A549 (cell line): ENCODE measurements around the gene AGTRAP. TPM values are rescaled to one million over a fixed set of nuclear protein-coding genes. Genes with fewer than 3 reads are reported as not detected.
A peak's percentile ranks its signal among the peaks of the same experiment; 100 is the strongest.

Experiments
- ATAC-seq, 2 experiments: fragments of 200-7000 bp in 1 of 2; fragments of >200 bp in 1 of 2; cut with Nextera tagmentation in 1 of 2; cut with Tn5 transposase in 1 of 2; 3 replicates each; pipeline versions ENCODE4 v1.8.0 to v1.9.1; 2018 to 2020; ENCODE audit warnings: mild to moderate bottlenecking in 1 of 2, moderate library complexity in 1 of 2
- CTCF ChIA-PET: fragments of 300-600 bp; sonication (Branson Sonifier 250); formaldehyde crosslinking; extraction: SDS; loops from one replicate; lab custom pipeline; 2021; ENCODE audit warnings: antibody characterized with exemption, inconsistent platforms; lab: Yijun Ruan, JAX
- POLR2A ChIA-PET: fragments of 350-600 bp; formaldehyde crosslinking; extraction: SDS; loops from one replicate; lab custom pipeline; 2021; ENCODE audit warnings: antibody characterized with exemption, inconsistent platforms; lab: Yijun Ruan, JAX
- DNase-seq, 2 experiments: peaks; one replicate each; pipeline versions ENCODE4 v3.0.0 to v3.0.0-alpha.2; 2011 to 2016; ENCODE audit warnings: low read depth in 1 of 2, low spot score in 1 of 2
- FAIRE-seq: peaks from 2 replicates; lab custom pipeline; 2011; peaks lifted over from hg19 to GRCh38; lab: Jason Lieb, UNC
- H3K27ac ChIP-seq, 2 experiments: fragments of >200 bp; sonication (Bioruptor Twin); formaldehyde crosslinking; 3 replicates each; pipeline ENCODE4 v1.5.1; 2016 to 2017
- H3K4me1 ChIP-seq: fragments of >200 bp; sonication (Bioruptor Twin); formaldehyde crosslinking; 3 replicates; pipeline ENCODE4 v1.6.1; 2016
- H3K4me2 ChIP-seq: fragments of >200 bp; sonication (Bioruptor Twin); formaldehyde crosslinking; 3 replicates; pipeline ENCODE4 v1.6.1; 2016
- H3K4me3 ChIP-seq: fragments of >200 bp; sonication (Bioruptor Twin); formaldehyde crosslinking; 3 replicates; pipeline ENCODE4 v1.5.1; 2016
- H3K9me3 ChIP-seq: fragments of >200 bp; sonication (Bioruptor Twin); formaldehyde crosslinking; 3 replicates; pipeline ENCODE4 v1.6.1; 2016
- CBX2 ChIP-seq: fragments of 200-600 bp; sonication (generic); IDR thresholded peaks from 2 replicates; pipeline ENCODE4 v1.6.1; 2016; ENCODE audit warnings: low read depth, mild to moderate bottlenecking, borderline replicate concordance
- CEBPB ChIP-seq, 2 experiments: fragments of >200 bp in 1 of 2; sonication (Bioruptor Twin) in 1 of 2; formaldehyde crosslinking in 1 of 2; IDR thresholded peaks; 2 replicates each; pipeline ENCODE4 v1.6.1; 2012 to 2016
- FOSB ChIP-seq: fragments of 250-450 bp; sonication (Bioruptor Pico); IDR thresholded peaks from 2 replicates; pipeline ENCODE4 v1.5.0; 2020; ENCODE audit warnings: mild to moderate bottlenecking, moderate library complexity
- HOXA7 ChIP-seq: fragments of 250-450 bp; sonication (Bioruptor Pico); IDR thresholded peaks from 2 replicates; pipeline ENCODE4 v1.5.0; 2020; ENCODE audit warnings: mild to moderate bottlenecking, moderate library complexity
- KDM1A ChIP-seq: fragments of 200-600 bp; sonication (generic); IDR thresholded peaks from 2 replicates; pipeline ENCODE4 v1.6.1; 2016; ENCODE audit warnings: low read depth, mild to moderate bottlenecking
- NFE2L2 ChIP-seq: fragments of 150-350 bp; conservative IDR thresholded peaks from 2 replicates; pipeline ENCODE4 v1.6.1; 2014; ENCODE audit warnings: low read length
- NPAS2 ChIP-seq: fragments of 250-450 bp; sonication (Bioruptor Pico); IDR thresholded peaks from 2 replicates; pipeline ENCODE4 v1.8.0; 2022; ENCODE audit warnings: mild to moderate bottlenecking, moderate library complexity, borderline replicate concordance
- NR3C1 ChIP-seq: fragments of >200 bp; sonication (Bioruptor Twin); formaldehyde crosslinking; IDR thresholded peaks from 3 replicates; pipeline ENCODE4 v1.6.1; 2017
- POLR2AphosphoS2 ChIP-seq: conservative IDR thresholded peaks from 2 replicates; pipeline ENCODE4 v1.6.1; 2012; ENCODE audit warnings: low read length, improper control_type of control experiment, inconsistent platforms
- RFX5 ChIP-seq: fragments of 450-650 bp; IDR thresholded peaks from 2 replicates; pipeline ENCODE4 v1.7.1; 2014; ENCODE audit warnings: antibody characterized with exemption, mild to moderate bottlenecking, moderate library complexity
- TP53 ChIP-seq: fragments of 250-450 bp; sonication (Bioruptor Pico); IDR thresholded peaks from 2 replicates; pipeline ENCODE4 v1.5.0; 2021; ENCODE audit warnings: mild to moderate bottlenecking, moderate library complexity
- ZNF302 ChIP-seq: fragments of 250-450 bp; sonication (Bioruptor Pico); IDR thresholded peaks from 2 replicates; pipeline ENCODE4 v1.9.0; 2021; ENCODE audit warnings: inconsistent platforms, mild to moderate bottlenecking, moderate library complexity
- WGBS: methylation state at CpG from one replicate; pipeline ENCODE4 v1.1.6; 2017; ENCODE audit errors: missing lambda C conversion rate; 5-methylcytosine and 5-hydroxymethylcytosine counted together
- polyA plus RNA-seq, 4 experiments: library from polyadenylated mRNA; depleted of rRNA in 3 of 4; stranded (reverse); fragments of >200 nt; fragmentation: RNase III in 1 of 4; extraction: RNeasy Plus Mini Kit Qiagen cat#74134 plus additional on column Dnase treatment in 1 of 4; gene quantifications; 2 replicates in 3 of 4; 3 replicates in 1 of 4; pipeline ENCODE4 v1.2.3, GENCODE V29; 2011 to 2017
- TF ChIP-seq, protein P1 (sequence below): fragments of 250-450 bp; sonication (Bioruptor Pico); IDR thresholded peaks from 2 replicates; pipeline ENCODE4 v1.5.0; 2020; ENCODE audit warnings: low read depth, mild to moderate bottlenecking, moderate library complexity
- TF ChIP-seq, protein P2 (sequence below): fragments of >200 bp; sonication (Bioruptor Twin); formaldehyde crosslinking; IDR thresholded peaks from 3 replicates; pipeline ENCODE4 v1.6.1; 2016
- TF ChIP-seq, protein P3 (sequence below): IDR thresholded peaks from 2 replicates; pipeline ENCODE4 v1.6.1; 2012
- TF ChIP-seq, protein P4 (sequence below): fragments of 150-350 bp; IDR thresholded peaks from 2 replicates; pipeline ENCODE4 v1.6.1; 2014; ENCODE audit warnings: low read depth, mild to moderate bottlenecking, low read length
- TF ChIP-seq, protein P5 (sequence below): fragments of >200 bp; sonication (Bioruptor Twin); formaldehyde crosslinking; IDR thresholded peaks from 3 replicates; pipeline ENCODE4 v1.5.1; 2016

The AGTRAP gene
- polyA plus RNA-seq, 2 of the 4 experiments (the other 2 are of a cell fraction) = 26.9 to 57.5 TPM

DNA sequence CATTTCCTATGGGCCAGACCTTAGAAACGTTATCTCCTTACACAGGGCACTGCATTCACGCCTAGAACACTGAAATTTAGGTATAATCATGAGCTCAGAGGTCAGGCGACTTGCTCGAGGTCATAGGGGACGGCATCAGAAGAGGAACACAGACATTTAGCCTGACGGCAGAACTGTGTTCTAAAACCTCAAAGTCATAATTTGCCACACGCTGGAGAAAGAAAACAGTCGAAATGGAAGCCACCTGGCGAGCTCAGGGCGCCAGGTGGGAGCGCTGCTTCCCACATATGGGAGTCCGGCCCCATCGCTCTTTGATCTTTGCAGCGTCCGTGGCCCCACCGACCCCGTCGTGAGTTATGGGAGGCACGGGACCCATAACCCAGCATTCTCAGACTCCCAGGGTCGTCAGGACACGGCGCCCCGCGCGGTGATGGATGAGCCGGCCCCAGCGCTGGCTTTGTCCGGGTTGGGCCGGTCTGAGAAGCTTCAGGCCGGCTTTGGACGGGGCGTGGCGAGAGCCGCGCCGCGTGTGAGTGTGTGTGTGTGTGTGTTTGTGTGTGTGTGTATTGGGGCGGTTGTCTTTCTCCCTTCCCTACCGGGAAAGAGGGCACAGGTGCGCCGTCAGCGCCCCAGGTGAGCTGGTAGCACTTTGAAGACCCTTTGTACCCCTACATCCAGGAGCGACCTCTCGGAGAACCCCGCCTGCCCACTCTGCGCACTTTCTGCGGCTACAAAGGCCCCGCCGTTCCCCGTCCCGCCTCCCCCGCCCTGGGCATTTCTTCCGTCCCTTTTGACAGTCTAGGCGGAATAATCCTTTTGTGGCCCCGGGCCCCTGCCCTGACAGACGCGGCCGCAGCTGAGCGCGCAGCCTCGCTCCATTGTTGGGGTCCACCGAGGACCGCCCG, 45.3 kb upstream of the AGTRAP start:
- peak overlapping the region; percentile 76 for H3K4me2 ChIP-seq
- H3K4me1 ChIP-seq = no peaks in the 10 kb centered on the region
- ATAC-seq (no peak), FAIRE-seq (no peak), DNase-seq (no peak)
- no peak overlapping the region for H3K27ac ChIP-seq
- POLR2A ChIA-PET = no interaction called here
- WGBS = 34% methylated on average over 27 of the region's 64 CpGs
- H3K4me3 ChIP-seq = peak overlapping the region; percentile 33; the same call in 2 of the 3 replicates
- CTCF ChIA-PET = interaction anchor here (1.3 to 2.2 kb wide), 2 partner anchors 28 to 58 kb away, joined by 3 to 14 read pairs; no protein-coding TSS in a partner anchor
- no peaks in the 10 kb centered on the region for H3K9me3 ChIP-seq
- no peak for TF ChIP-seq POLR2AphosphoS2
- TF ChIP-seq, protein P1, sequence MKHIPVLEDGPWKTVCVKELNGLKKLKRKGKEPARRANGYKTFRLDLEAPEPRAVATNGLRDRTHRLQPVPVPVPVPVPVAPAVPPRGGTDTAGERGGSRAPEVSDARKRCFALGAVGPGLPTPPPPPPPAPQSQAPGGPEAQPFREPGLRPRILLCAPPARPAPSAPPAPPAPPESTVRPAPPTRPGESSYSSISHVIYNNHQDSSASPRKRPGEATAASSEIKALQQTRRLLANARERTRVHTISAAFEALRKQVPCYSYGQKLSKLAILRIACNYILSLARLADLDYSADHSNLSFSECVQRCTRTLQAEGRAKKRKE (CRISPR knock-in tag) = no peak
- TF ChIP-seq NR3C1 = no peak
- TF ChIP-seq, protein P2, sequence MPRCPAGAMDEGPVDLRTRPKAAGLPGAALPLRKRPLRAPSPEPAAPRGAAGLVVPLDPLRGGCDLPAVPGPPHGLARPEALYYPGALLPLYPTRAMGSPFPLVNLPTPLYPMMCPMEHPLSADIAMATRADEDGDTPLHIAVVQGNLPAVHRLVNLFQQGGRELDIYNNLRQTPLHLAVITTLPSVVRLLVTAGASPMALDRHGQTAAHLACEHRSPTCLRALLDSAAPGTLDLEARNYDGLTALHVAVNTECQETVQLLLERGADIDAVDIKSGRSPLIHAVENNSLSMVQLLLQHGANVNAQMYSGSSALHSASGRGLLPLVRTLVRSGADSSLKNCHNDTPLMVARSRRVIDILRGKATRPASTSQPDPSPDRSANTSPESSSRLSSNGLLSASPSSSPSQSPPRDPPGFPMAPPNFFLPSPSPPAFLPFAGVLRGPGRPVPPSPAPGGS = no peak
- TF ChIP-seq NPAS2 = no peak
- TF ChIP-seq, protein P3, sequence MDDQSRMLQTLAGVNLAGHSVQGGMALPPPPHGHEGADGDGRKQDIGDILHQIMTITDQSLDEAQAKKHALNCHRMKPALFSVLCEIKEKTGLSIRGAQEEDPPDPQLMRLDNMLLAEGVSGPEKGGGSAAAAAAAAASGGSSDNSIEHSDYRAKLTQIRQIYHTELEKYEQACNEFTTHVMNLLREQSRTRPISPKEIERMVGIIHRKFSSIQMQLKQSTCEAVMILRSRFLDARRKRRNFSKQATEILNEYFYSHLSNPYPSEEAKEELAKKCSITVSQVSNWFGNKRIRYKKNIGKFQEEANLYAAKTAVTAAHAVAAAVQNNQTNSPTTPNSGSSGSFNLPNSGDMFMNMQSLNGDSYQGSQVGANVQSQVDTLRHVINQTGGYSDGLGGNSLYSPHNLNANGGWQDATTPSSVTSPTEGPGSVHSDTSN = no peak
- TF ChIP-seq, protein P4, sequence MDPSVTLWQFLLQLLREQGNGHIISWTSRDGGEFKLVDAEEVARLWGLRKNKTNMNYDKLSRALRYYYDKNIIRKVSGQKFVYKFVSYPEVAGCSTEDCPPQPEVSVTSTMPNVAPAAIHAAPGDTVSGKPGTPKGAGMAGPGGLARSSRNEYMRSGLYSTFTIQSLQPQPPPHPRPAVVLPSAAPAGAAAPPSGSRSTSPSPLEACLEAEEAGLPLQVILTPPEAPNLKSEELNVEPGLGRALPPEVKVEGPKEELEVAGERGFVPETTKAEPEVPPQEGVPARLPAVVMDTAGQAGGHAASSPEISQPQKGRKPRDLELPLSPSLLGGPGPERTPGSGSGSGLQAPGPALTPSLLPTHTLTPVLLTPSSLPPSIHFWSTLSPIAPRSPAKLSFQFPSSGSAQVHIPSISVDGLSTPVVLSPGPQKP = no peak
- TF ChIP-seq KDM1A = no peak
- no peak for TF ChIP-seq TP53 (CRISPR knock-in tag)
- no peak for TF ChIP-seq NFE2L2
- TF ChIP-seq FOSB = no peak
- no peak for TF ChIP-seq CEBPB (IDR thresholded peaks at IDR 0.05)
- no peak for TF ChIP-seq CBX2
- no peak for TF ChIP-seq HOXA7 (CRISPR knock-in tag)
- TF ChIP-seq ZNF302 (CRISPR knock-in tag) = no peak
- TF ChIP-seq, protein P5, sequence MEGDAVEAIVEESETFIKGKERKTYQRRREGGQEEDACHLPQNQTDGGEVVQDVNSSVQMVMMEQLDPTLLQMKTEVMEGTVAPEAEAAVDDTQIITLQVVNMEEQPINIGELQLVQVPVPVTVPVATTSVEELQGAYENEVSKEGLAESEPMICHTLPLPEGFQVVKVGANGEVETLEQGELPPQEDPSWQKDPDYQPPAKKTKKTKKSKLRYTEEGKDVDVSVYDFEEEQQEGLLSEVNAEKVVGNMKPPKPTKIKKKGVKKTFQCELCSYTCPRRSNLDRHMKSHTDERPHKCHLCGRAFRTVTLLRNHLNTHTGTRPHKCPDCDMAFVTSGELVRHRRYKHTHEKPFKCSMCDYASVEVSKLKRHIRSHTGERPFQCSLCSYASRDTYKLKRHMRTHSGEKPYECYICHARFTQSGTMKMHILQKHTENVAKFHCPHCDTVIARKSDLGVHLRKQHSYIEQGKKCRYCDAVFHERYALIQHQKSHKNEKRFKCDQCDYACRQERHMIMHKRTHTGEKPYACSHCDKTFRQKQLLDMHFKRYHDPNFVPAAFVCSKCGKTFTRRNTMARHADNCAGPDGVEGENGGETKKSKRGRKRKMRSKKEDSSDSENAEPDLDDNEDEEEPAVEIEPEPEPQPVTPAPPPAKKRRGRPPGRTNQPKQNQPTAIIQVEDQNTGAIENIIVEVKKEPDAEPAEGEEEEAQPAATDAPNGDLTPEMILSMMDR = no peak

DNA sequence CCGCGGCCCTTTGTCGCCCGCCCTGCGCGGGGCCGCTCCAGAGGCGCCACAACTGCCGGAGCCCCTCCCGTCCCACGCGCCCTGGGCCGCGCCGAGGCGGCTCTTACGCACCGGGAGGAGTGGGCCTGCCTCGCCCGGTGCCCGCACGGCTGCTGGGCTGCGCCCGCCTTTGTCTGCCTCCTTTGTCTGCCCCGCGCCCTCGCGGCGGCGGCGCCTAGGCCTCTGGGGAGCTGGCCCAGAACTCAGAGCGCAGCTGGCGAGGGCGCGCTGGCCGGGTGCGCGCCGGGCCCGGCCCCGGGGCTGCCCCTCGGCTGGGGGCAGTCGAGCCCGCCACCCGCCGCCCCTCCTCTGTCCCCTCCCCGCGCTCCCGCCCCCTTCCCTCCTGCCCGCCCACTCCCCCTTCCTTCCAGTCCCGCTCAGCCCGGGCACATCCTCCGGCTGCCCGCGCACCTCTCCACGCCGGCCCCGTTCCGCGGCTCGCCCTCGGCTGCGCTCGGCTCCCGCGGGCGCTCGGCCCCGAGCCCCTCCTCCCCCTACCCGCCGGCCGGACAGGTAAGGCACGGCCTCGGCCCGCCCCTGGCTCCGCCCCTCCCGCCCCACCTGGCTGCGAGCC, 44.5 kb upstream of the AGTRAP start, which contains the start of gene DRAXIN:
Gene DRAXIN, plus strand, starts transcription at position 409 of the 613 bp plus-strand sequence. CDS start 14,549 bp downstream, outside the sequence.
- ChIA-PET POLR2A (no interaction called here), CTCF (interaction anchor here (2.2 kb wide), 1 partner anchor 27 kb away, joined by 14 read pairs; no protein-coding TSS in a partner anchor)
- no peak for FAIRE-seq

More for the DNA sequence above, 44.5 kb upstream of the AGTRAP start, which contains the start of gene DRAXIN:
- Histone ChIP-seq H3K9me3 (no peaks in the 10 kb centered on the region), H3K27ac (no peak within 1 kb of the TSS)
- no peak for TF ChIP-seq RFX5
- TF ChIP-seq, all 56 proteins: peak for 0
- Histone ChIP-seq H3K4me2 (peak within 1 kb of the TSS; percentile 76), H3K4me1 (no peaks in the 10 kb centered on the region), H3K4me3 (peak within 1 kb of the TSS; percentile 33; the same call in 2 of the 3 replicates)
- DNase-seq (no peak), ATAC-seq (no peak; a peak in 1 of 6 replicates)
- WGBS = no CpG with 5 or more reads among the region's 78 CpGs
